Transverse colon (tissue), 4 donors: ENCODE results near the gene CAMSAP1.

ENCODE experiments used
- CTCF ChIP-seq, 5 experiments: fragments of 200-600 bp in 3 of 5; fragments of 450-650 bp in 2 of 5; sonication (generic) in 3 of 5; IDR thresholded peaks; 1 replicate in 2 of 5; 2 replicates in 3 of 5; pipeline ENCODE4 v1.5.1; 2016 to 2017; ENCODE audit warnings: antibody characterized with exemption in 5 of 5, inconsistent platforms in 3 of 5, mild to moderate bottlenecking in 2 of 5, moderate library complexity in 1 of 5
- POLR2A ChIP-seq: fragments of 450-650 bp; IDR thresholded peaks from one replicate; pipeline ENCODE4 v1.6.1; 2016; ENCODE audit warnings: antibody characterized with exemption, mild to moderate bottlenecking, moderate library complexity
- POLR2AphosphoS5 ChIP-seq, 3 donors: sonication (generic); formaldehyde crosslinking; IDR thresholded peaks; one replicate each; pipeline ENCODE4 v1.6.1; 2016; ENCODE audit warnings: antibody characterized with exemption in 3 of 3

GRCh38 chr9:135775911-135776310, 131.4 kb downstream of the CAMSAP1 start:
- TF ChIP-seq CTCF (IDR thresholded peaks at IDR 0.05) (no peak), POLR2AphosphoS5 (IDR thresholded peaks at IDR 0.05) (no peak), POLR2A (no peak)
